DND-41 (cell line): ENCODE data around the gene SBF1.

Source experiments
- ATAC-seq: fragments of 200-7000 bp; cut with Tn5 transposase; 3 replicates; pipeline ENCODE4 v1.9.1; 2021; ENCODE audit warnings: low read depth; ENCODE audit not compliant: insufficient read depth
- DNase-seq: peaks from one replicate; pipeline ENCODE4 v3.0.0-alpha.2; 2020
- H2AFZ ChIP-seq: 2 replicates; pipeline ENCODE4 v1.6.0; 2012; ENCODE audit warnings: low read depth, low read length
- H3K27ac ChIP-seq: 2 replicates; pipeline ENCODE4 v1.5.1; 2012; ENCODE audit warnings: low read length, inconsistent platforms
- H3K27me3 ChIP-seq: fragments of 200-600 bp; sonication (generic); 2 replicates; pipeline ENCODE4 v1.6.0; 2012; ENCODE audit warnings: low read length, mild to moderate bottlenecking, inconsistent platforms; ENCODE audit not compliant: insufficient read depth, poor library complexity
- H3K36me3 ChIP-seq: 2 replicates; pipeline ENCODE4 v1.5.1; 2012; ENCODE audit warnings: low read length, inconsistent platforms; ENCODE audit not compliant: insufficient read depth
- H3K4me1 ChIP-seq: 2 replicates; pipeline ENCODE4 v1.5.1; 2012; ENCODE audit warnings: mild to moderate bottlenecking, low read length; ENCODE audit not compliant: insufficient read depth
- H3K4me2 ChIP-seq: 2 replicates; pipeline ENCODE4 v1.6.0; 2012; ENCODE audit warnings: mild to moderate bottlenecking, moderate library complexity, low read length, inconsistent platforms; ENCODE audit not compliant: insufficient read depth
- H3K4me3 ChIP-seq, 2 experiments: fragments of 200-600 bp in 1 of 2; shearing (Covaris generic) in 1 of 2; 2 replicates each; pipeline ENCODE4 v1.5.1; 2012 to 2016; ENCODE audit warnings: inconsistent platforms in 2 of 2, low read length in 2 of 2, mild to moderate bottlenecking in 2 of 2, low read depth in 1 of 2, moderate library complexity in 1 of 2
- H3K79me2 ChIP-seq: 2 replicates; pipeline ENCODE4 v1.6.0; 2012; ENCODE audit warnings: low read length, inconsistent platforms; ENCODE audit not compliant: insufficient read depth
- H3K9ac ChIP-seq: 2 replicates; pipeline ENCODE4 v1.6.0; 2012; ENCODE audit warnings: low read depth, mild to moderate bottlenecking, inconsistent platforms, low read length, moderate library complexity
- H3K9me3 ChIP-seq: 2 replicates; pipeline ENCODE4 v1.5.1; 2012; ENCODE audit warnings: low read length, moderate library complexity, mild to moderate bottlenecking, inconsistent platforms; ENCODE audit not compliant: insufficient read depth, severe bottlenecking
- H4K20me1 ChIP-seq: 2 replicates; pipeline ENCODE4 v1.6.0; 2012; ENCODE audit warnings: low read length; ENCODE audit not compliant: insufficient read depth
- CTCF ChIP-seq: IDR thresholded peaks from 2 replicates; pipeline ENCODE4 v1.5.1; 2012; ENCODE audit warnings: borderline replicate concordance, low read length, moderate library complexity, mild to moderate bottlenecking; ENCODE audit not compliant: poor library complexity, severe bottlenecking; ENCODE audit errors: extremely low read depth
- EZH2 ChIP-seq: IDR thresholded peaks from 3 replicates; pipeline ENCODE4 v1.6.1; 2012; ENCODE audit warnings: borderline replicate concordance, low read depth, mild to moderate bottlenecking, moderate library complexity, low read length, inconsistent platforms; ENCODE audit not compliant: severe bottlenecking

Gene SBF1

GRCh38 chr22:50465066-50465930 lies 9.5 kb downstream of the SBF1 start:
- H3K4me1 ChIP-seq: peaks cover 27% of the 10 kb centered on the region
- H2AFZ ChIP-seq: no peak overlapping the region
- H3K79me2 ChIP-seq: peaks cover 56% of the 10 kb centered on the region
- H3K4me2 ChIP-seq: no peak overlapping the region
- peaks cover 80% of the 10 kb centered on the region for H3K36me3 ChIP-seq
- no peak overlapping the region for H3K9ac ChIP-seq
- peaks cover 90% of the 10 kb centered on the region for H4K20me1 ChIP-seq
- ATAC-seq (no peak), DNase-seq (no peak)
- H3K27me3 ChIP-seq: no peaks in the 10 kb centered on the region
- no peak for TF ChIP-seq CTCF
- no peak for TF ChIP-seq EZH2
- peak overlapping the region; percentile 18; the same call in 1 of the 2 replicates for H3K27ac ChIP-seq
- no peaks in the 10 kb centered on the region for H3K9me3 ChIP-seq
- no peak overlapping the region for H3K4me3 ChIP-seq

GRCh38 chr22:50464451-50464850 lies 10.4 kb downstream of the SBF1 start:
- ATAC-seq (no peak), DNase-seq (no peak)
- TF ChIP-seq CTCF (no peak), EZH2 (no peak)
- no peak overlapping the region for H3K4me3 ChIP-seq
- peaks cover 19% of the 10 kb centered on the region for H3K4me1 ChIP-seq
- no peak overlapping the region for H3K27ac ChIP-seq
- peaks cover 96% of the 10 kb centered on the region for H4K20me1 ChIP-seq
- H3K79me2 ChIP-seq: peaks cover 54% of the 10 kb centered on the region
- no peak overlapping the region for H3K9ac ChIP-seq
- no peaks in the 10 kb centered on the region for H3K27me3 ChIP-seq
- H2AFZ ChIP-seq: no peak overlapping the region
- no peak overlapping the region for H3K4me2 ChIP-seq
- H3K9me3 ChIP-seq: no peaks in the 10 kb centered on the region
- peaks cover 89% of the 10 kb centered on the region for H3K36me3 ChIP-seq

GRCh38 chr22:50463188-50463900 lies 11.5 kb downstream of the SBF1 start:
- H2AFZ ChIP-seq: no peak overlapping the region
- H4K20me1 ChIP-seq: peaks cover 96% of the 10 kb centered on the region
- H3K9ac ChIP-seq: no peak overlapping the region
- no peaks in the 10 kb centered on the region for H3K27me3 ChIP-seq
- H3K4me2 ChIP-seq: no peak overlapping the region
- H3K27ac ChIP-seq: no peak overlapping the region
- H3K9me3 ChIP-seq: no peaks in the 10 kb centered on the region
- TF ChIP-seq CTCF (no peak), EZH2 (no peak)
- peaks cover 100% of the 10 kb centered on the region for H3K36me3 ChIP-seq
- peaks cover 8% of the 10 kb centered on the region for H3K4me1 ChIP-seq
- H3K4me3 ChIP-seq: no peak overlapping the region
- H3K79me2 ChIP-seq: peaks cover 44% of the 10 kb centered on the region
- no peak for ATAC-seq
- DNase-seq: no peak
